Natural killer cell treated with Interleukin-12 subunit alpha and Interleukin-12 subunit beta and Interleukin-15 and Interleukin-18, amount 100 ng/mL, for 72 hours (primary cell): Measurements from ENCODE around the gene EIF2AK2. TPM values are rescaled to one million over a fixed set of nuclear protein-coding genes. Genes with fewer than 3 reads are reported as not detected.
A peak's percentile ranks its signal among the peaks of the same experiment; 100 is the strongest.

Experiments used
- ATAC-seq, 2 donors: fragments of 150-1000 bp; cut with Tn5 transposase in 1 of 2; sonication (Bioruptor Pico), chemical (Tn5 transposase) in 1 of 2; 2 replicates each; pipeline ENCODE4 v1.10.0; 2021
- DNase-seq: peaks from one replicate; pipeline ENCODE4 v3.0.0; 2022; ENCODE audit warnings: low spot score
- H3K27ac Mint-ChIP-seq, 2 donors: 1 replicate in 1 of 2; 2 replicates in 1 of 2; pipeline ENCODE4 v1.8.0; 2022; ENCODE audit warnings: mixed read lengths in 2 of 2, mild to moderate bottlenecking in 1 of 2, moderate library complexity in 1 of 2
- H3K27me3 Mint-ChIP-seq, 2 donors: 1 replicate in 1 of 2; 2 replicates in 1 of 2; pipeline ENCODE4 v1.8.0; 2022; ENCODE audit warnings: mixed read lengths in 2 of 2
- H3K36me3 Mint-ChIP-seq: one replicate; pipeline ENCODE4 v1.8.0; 2022; ENCODE audit warnings: mixed read lengths
- H3K4me1 Mint-ChIP-seq, 2 donors: 1 replicate in 1 of 2; 2 replicates in 1 of 2; pipeline ENCODE4 v1.8.0; 2022; ENCODE audit warnings: low read depth in 2 of 2, mixed read lengths in 2 of 2, mild to moderate bottlenecking in 1 of 2
- H3K4me3 Mint-ChIP-seq: one replicate; pipeline ENCODE4 v1.8.0; 2022; ENCODE audit warnings: mixed read lengths
- H3K9me3 Mint-ChIP-seq: 2 replicates; pipeline ENCODE4 v1.8.0; 2022; ENCODE audit warnings: mixed read lengths
- total RNA-seq, 2 donors: library from RNA; stranded (reverse); gene quantifications; one replicate each; pipeline ENCODE4 v1.2.3, GENCODE V29; 2022

EIF2AK2 gene
- total RNA-seq, 2 donors from 2014 or later, result 37.7 to 40.1 TPM

DNA sequence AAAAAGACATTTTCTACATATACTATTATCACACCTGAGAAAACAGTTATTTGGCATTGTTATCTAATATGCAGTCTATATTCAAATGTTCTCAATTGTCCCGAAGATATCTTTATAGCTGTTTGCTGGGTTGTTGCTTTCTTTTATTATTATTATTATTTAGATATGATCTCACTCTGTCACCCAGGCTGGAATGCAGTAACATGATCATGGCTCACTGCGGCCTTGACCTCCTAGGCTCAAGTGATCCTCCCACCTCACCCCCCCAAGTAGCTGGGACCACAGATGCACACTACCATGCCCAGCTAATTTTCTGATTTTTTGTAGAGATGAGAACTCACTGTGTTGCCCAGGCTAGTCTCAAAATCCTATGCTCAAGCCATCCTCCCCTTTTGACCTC is 52.6 kb downstream of the EIF2AK2 start:
- no peak for ATAC-seq
- no peak overlapping the region for H3K4me3 Mint-ChIP-seq
- no peak for DNase-seq
- no peaks in the 10 kb centered on the region for H3K9me3 Mint-ChIP-seq
- peaks cover 20% of the 10 kb centered on the region for H3K36me3 Mint-ChIP-seq
- H3K27me3 Mint-ChIP-seq, result no peaks in the 10 kb centered on the region
- peak overlapping the region in 1 of 2 donors; percentile 46 for H3K27ac Mint-ChIP-seq
- H3K4me1 Mint-ChIP-seq, result no peaks in the 10 kb centered on the region

DNA sequence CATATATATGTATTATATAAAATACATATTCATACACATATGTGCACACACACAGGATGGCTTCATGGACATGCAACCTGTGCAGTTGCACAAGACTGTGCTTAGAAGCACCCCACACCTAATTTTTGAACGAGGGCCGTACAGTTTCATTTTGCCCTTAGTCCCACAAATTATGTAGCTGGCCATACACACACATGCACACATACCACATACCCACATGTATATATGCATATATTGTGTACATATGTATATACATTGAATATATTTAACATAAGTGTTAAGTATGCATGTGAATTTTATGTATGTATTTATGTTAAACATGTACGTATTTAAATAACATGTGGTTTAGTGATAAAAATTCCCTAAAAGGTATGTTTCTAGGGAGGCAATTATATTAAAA is 54.2 kb downstream of the EIF2AK2 start:
- peaks cover 15% of the 10 kb centered on the region for H3K36me3 Mint-ChIP-seq
- H3K27ac Mint-ChIP-seq, result no peak overlapping the region
- H3K9me3 Mint-ChIP-seq, result no peaks in the 10 kb centered on the region
- no peak for DNase-seq
- H3K27me3 Mint-ChIP-seq, result no peaks in the 10 kb centered on the region
- no peak for ATAC-seq
- H3K4me3 Mint-ChIP-seq, result no peak overlapping the region
- no peaks in the 10 kb centered on the region for H3K4me1 Mint-ChIP-seq

- Mint-ChIP-seq H3K27me3 (no peaks in the 10 kb centered on the region), H3K27ac (no peak overlapping the region), H3K9me3 (no peaks in the 10 kb centered on the region), H3K4me1 (no peaks in the 10 kb centered on the region), H3K36me3 (peaks cover 14% of the 10 kb centered on the region), H3K4me3 (no peak overlapping the region)
- DNase-seq, result no peak
- ATAC-seq, result no peak
These were observed 56.7 kb downstream of the EIF2AK2 start for GRCh38 chr2:37100054-37100453.

DNA sequence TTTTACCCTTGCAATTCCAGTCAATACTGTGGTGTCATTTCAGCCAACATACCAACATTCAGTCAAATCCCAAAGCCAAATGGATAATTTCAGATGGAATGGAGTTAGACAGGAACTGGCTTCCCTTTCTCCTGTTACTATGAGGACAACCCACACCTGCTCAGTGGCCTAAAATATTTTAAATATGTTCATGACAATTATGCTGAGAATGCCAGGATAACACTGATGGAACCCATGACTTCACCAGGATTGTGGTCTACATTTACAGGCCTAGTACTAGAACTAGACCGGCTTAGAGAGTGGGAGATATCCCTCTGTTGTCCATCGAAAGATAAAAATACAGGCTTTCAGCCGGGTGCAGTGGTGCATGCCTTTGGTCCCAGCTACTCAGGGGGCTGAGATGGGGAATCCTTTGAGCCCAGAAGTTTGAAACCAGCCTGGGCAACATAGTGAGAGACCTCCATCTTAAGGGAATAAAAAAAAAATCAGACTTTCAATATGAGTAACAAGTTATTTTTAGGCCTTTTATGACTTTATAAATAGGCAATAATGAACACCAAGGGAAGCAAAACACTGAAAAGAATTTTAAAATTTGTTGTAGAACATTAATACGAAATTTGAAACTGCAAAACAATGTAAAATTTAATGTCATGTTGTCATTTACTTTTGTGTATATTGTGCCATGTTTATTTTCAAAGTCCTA is 58.2 kb downstream of the EIF2AK2 start:
- no peaks in the 10 kb centered on the region for H3K9me3 Mint-ChIP-seq
- H3K4me3 Mint-ChIP-seq, result no peak overlapping the region
- H3K36me3 Mint-ChIP-seq, result peaks cover 14% of the 10 kb centered on the region

DNA sequence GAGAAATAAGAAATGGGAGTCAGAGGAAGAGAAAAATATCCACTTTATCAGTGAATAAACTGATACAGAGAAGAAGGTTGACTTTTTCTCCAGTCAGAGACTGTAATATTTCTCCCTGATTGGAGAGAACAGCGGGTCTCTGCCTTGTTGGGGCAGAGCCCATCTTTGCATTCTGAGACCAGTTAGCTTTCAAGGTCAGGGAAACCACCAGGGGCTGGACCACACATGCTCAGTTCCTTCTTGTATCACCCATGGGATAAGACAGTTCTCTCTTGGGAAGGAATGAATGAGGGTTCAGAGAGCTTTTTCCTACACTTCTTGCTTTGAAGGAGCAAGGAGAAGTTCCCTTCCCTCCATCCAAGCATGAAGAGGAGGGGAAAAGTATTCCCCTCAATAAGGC is 60.2 kb downstream of the EIF2AK2 start:
- Mint-ChIP-seq H3K4me3 (no peak overlapping the region), H3K27me3 (no peaks in the 10 kb centered on the region), H3K9me3 (no peaks in the 10 kb centered on the region), H3K27ac (peak overlapping the region in 1 of 2 donors; percentile 75), H3K4me1 (no peaks in the 10 kb centered on the region), H3K36me3 (peaks cover 18% of the 10 kb centered on the region)
- ATAC-seq (no peak), DNase-seq (no peak)

More for the DNA sequence above, 58.2 kb downstream of the EIF2AK2 start:
- Mint-ChIP-seq H3K27ac (no peak overlapping the region), H3K4me1 (no peaks in the 10 kb centered on the region), H3K27me3 (no peaks in the 10 kb centered on the region)
- no peak for ATAC-seq
- no peak for DNase-seq

DNA sequence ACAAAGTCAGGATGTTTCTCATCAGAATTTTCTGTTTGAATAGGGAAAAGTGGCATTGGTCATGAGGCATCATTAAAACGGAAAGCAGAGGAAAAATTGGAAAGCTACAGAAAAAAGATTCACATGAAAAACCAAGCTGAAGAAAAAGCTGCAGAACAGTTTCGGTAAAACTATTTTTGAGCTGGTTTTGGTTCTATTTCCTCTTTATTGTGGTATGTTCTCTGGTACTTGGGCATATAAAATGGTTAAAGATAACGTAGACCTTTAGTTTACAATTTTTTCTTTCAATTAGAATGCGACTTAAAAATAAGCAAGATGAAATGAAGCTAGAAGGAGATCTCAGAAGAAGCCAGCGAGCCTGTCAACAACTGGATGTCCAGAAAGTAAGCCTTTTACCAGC is 64.9 kb downstream of the EIF2AK2 start:
- no peak overlapping the region for H3K4me3 Mint-ChIP-seq
- ATAC-seq (no peak), DNase-seq (no peak)
- no peak overlapping the region for H3K27ac Mint-ChIP-seq
- H3K36me3 Mint-ChIP-seq, result peaks cover 21% of the 10 kb centered on the region
- H3K9me3 Mint-ChIP-seq, result no peaks in the 10 kb centered on the region
- peaks cover 6% of the 10 kb centered on the region in 2 donors for H3K4me1 Mint-ChIP-seq
- H3K27me3 Mint-ChIP-seq, result no peaks in the 10 kb centered on the region

DNA sequence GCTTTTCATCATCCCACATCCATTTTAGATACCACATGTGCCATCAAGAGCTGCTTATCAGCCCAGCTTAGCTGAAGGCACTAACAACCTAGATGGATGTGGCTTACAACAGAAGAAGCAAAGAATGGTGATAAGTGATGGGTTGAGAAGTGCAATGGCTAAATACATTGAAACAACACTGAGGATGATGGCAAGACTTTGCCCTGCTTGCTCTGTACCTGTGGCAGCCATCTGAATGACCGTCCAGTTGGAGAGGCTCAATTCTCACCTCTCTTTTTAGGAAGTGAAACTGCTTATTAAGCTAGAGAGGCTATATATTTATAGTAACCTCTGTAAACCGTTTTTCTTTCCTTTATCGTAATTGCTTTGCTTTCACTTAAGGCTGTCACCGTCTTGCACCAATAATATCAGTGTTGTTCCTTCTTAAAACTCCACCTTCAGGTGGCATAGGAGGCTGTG is 66.7 kb downstream of the EIF2AK2 start:
- Mint-ChIP-seq H3K27me3 (no peaks in the 10 kb centered on the region), H3K36me3 (peaks cover 15% of the 10 kb centered on the region), H3K27ac (no peak overlapping the region), H3K4me3 (no peak overlapping the region), H3K9me3 (no peaks in the 10 kb centered on the region), H3K4me1 (peaks cover 6 to 9% of the 10 kb centered on the region in 2 donors)
- ATAC-seq (no peak), DNase-seq (no peak)

DNA sequence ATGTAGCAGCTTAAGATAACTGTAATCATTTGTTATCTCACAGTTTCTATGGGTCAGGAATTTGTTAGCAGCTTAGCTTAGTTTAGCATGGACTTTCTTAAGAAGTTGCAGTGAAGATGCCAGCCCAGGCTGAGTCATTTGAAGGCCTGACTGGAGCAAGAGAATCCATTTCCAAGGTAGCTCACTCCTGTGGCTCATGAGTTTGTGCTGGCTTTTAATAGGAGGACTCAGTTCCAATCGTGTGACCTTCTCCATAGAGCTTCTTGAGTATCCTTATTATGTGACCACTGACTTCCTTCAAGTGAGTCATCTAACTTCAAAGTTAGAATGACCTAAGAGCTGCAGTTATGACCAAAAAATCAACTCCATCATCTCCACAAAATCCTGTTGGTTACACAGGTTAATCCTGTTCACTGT is 71.0 kb downstream of the EIF2AK2 start:
- no peaks in the 10 kb centered on the region for H3K27me3 Mint-ChIP-seq
- no peaks in the 10 kb centered on the region for H3K9me3 Mint-ChIP-seq
- DNase-seq (no peak), ATAC-seq (peak in 1 of 2 donors; percentile 39)
- no peak overlapping the region for H3K27ac Mint-ChIP-seq
- peaks cover 15% of the 10 kb centered on the region for H3K36me3 Mint-ChIP-seq
- H3K4me3 Mint-ChIP-seq, result no peak overlapping the region
- peaks cover 16 to 25% of the 10 kb centered on the region in 2 donors for H3K4me1 Mint-ChIP-seq

DNA sequence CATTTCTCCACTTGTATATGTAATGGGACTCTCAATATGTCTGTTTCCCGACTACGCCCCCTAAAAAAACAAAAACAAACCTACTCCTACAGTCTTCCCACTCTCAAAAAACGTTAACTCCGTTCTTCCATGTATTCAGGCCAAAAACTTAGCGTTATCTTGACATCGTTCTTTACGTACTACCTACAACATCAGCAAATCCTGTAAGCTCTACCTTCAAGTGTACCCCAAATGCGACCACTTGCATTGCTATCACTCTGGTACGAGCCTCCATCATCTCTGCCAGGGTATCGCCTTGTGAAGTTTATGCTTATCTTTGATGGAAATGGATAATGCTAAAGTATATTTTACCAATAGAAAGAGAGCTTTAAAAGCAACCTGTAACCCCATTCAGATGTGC is 72.0 kb downstream of the EIF2AK2 start:
- no peak overlapping the region for H3K27ac Mint-ChIP-seq
- H3K9me3 Mint-ChIP-seq, result no peaks in the 10 kb centered on the region
- ATAC-seq, result no peak
- H3K4me3 Mint-ChIP-seq, result no peak overlapping the region
- DNase-seq, result no peak
- no peaks in the 10 kb centered on the region for H3K27me3 Mint-ChIP-seq
- H3K4me1 Mint-ChIP-seq, result peaks cover 25 to 34% of the 10 kb centered on the region in 2 donors
- peaks cover 24% of the 10 kb centered on the region for H3K36me3 Mint-ChIP-seq

- DNase-seq, result peak; percentile 93
- Mint-ChIP-seq H3K9me3 (no peaks in the 10 kb centered on the region), H3K27me3 (no peaks in the 10 kb centered on the region), H3K4me1 (peaks cover 28 to 36% of the 10 kb centered on the region in 2 donors), H3K4me3 (no peak within 1 kb of the TSS), H3K27ac (no peak within 1 kb of the TSS), H3K36me3 (peaks cover 26% of the 10 kb centered on the region)
- peak; percentile 90 to 94 for ATAC-seq
These were observed 72.6 kb downstream of the EIF2AK2 start, which contains the start of the genes GPATCH11 and HEATR5B for GRCh38 chr2:37083873-37084794. Gene GPATCH11 (plus strand): TSS chr2:37084518. CDS start chr2:37088382, 3,864 bp downstream. Gene HEATR5B (minus strand): TSS chr2:37084372. CDS start chr2:37083414, 958 bp downstream.

DNA sequence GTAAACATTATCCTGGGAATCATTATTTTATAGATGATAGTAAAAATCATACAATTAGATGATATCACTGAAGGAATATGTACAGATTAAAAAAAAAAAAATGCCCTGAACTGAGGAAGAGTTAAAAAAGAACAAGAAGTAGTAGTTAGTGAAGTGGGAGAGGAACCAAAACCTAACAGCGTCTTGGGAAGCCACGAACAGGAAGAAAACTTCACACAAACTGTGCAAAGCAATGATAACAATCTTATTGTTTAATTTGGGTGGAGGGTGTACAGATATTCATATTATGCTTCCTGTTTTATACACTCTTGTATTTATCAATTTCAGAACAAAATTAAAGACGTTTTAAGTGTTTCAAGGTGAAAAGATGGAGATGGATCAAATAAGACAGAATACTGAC is 76.1 kb downstream of the EIF2AK2 start:
- Mint-ChIP-seq H3K27me3 (no peaks in the 10 kb centered on the region), H3K27ac (peak overlapping the region; percentile 63 to 71), H3K36me3 (peaks cover 16% of the 10 kb centered on the region), H3K4me1 (peaks cover 32 to 34% of the 10 kb centered on the region in 2 donors), H3K4me3 (peak overlapping the region; percentile 80), H3K9me3 (no peaks in the 10 kb centered on the region)
- ATAC-seq, result no peak
- DNase-seq, result no peak

DNA sequence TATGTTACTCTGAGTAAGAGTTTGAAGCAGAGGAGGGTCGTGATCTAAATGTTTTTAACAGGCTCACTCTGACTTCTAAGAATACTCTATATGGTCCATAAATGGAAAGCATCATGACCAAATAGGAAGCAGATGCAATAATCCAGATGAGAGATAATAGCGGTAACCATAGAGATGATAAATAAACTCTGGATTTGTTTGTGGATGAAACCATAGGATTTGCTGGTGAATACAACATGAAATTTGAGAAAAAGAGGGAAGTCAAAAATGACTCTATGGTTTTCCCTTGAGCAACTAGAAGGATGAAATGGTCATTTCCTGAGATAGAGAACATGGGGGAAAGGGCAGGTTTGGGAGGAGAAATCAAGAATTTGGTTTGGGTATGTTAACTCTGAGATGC is 76.5 kb downstream of the EIF2AK2 start:
- Mint-ChIP-seq H3K27ac (peak overlapping the region; percentile 63 to 71), H3K4me1 (peaks cover 32 to 33% of the 10 kb centered on the region in 2 donors), H3K4me3 (peak overlapping the region; percentile 80), H3K9me3 (no peaks in the 10 kb centered on the region), H3K27me3 (no peaks in the 10 kb centered on the region), H3K36me3 (peaks cover 16% of the 10 kb centered on the region)
- ATAC-seq (no peak), DNase-seq (no peak)

- Mint-ChIP-seq H3K27ac (no peak overlapping the region), H3K27me3 (no peaks in the 10 kb centered on the region), H3K9me3 (no peaks in the 10 kb centered on the region), H3K4me1 (peaks cover 5 to 11% of the 10 kb centered on the region in 2 donors), H3K4me3 (no peak overlapping the region), H3K36me3 (peaks cover 30% of the 10 kb centered on the region)
- no peak for DNase-seq
- no peak for ATAC-seq
These were observed 85.8 kb downstream of the EIF2AK2 start for GRCh38 chr2:37070931-37071330.

- ATAC-seq, result no peak
- Mint-ChIP-seq H3K36me3 (peaks cover 21% of the 10 kb centered on the region), H3K27ac (no peak overlapping the region), H3K27me3 (no peaks in the 10 kb centered on the region), H3K9me3 (no peaks in the 10 kb centered on the region), H3K4me3 (no peak overlapping the region), H3K4me1 (peaks cover 2 to 11% of the 10 kb centered on the region in 2 donors)
- DNase-seq, result no peak
These were observed 88.1 kb downstream of the EIF2AK2 start for GRCh38 chr2:37068686-37069085.
